DMS 273 treated with DMSO at 0.1 percent for 48 hours (cell line): ENCODE data around the gene FAM170A.

Source experiments
- DNase-seq: peaks from one replicate; lab custom pipeline; 2025; lab: John Stamatoyannopoulos, UW

The FAM170A gene, protein sequence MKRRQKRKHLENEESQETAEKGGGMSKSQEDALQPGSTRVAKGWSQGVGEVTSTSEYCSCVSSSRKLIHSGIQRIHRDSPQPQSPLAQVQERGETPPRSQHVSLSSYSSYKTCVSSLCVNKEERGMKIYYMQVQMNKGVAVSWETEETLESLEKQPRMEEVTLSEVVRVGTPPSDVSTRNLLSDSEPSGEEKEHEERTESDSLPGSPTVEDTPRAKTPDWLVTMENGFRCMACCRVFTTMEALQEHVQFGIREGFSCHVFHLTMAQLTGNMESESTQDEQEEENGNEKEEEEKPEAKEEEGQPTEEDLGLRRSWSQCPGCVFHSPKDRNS

GRCh38 chr5:119629339-119629738, at the start of gene FAM170A:
TSS of gene FAM170A (plus strand) at chr5:119629558. CDS start at chr5:119629769, 211 bp downstream.
- no peak for DNase-seq

GRCh38 chr5:119582987-119583386, 46.4 kb upstream of the FAM170A start:
- DNase-seq, result no peak

- no peak for DNase-seq
These were observed 45.7 kb upstream of the FAM170A start for GRCh38 chr5:119583684-119584083.

- DNase-seq, result no peak
These were observed 33.3 kb upstream of the FAM170A start for GRCh38 chr5:119596046-119596445.

- DNase-seq, result no peak
These were observed 31.5 kb upstream of the FAM170A start for GRCh38 chr5:119597728-119598298.

GRCh38 chr5:119613937-119614336, 15.4 kb upstream of the FAM170A start:
- DNase-seq, result no peak

- no peak for DNase-seq
These were observed 14.5 kb upstream of the FAM170A start for GRCh38 chr5:119614838-119615237.

- DNase-seq, result no peak
These were observed 3.3 kb upstream of the FAM170A start for GRCh38 chr5:119626086-119626485.

DNA sequence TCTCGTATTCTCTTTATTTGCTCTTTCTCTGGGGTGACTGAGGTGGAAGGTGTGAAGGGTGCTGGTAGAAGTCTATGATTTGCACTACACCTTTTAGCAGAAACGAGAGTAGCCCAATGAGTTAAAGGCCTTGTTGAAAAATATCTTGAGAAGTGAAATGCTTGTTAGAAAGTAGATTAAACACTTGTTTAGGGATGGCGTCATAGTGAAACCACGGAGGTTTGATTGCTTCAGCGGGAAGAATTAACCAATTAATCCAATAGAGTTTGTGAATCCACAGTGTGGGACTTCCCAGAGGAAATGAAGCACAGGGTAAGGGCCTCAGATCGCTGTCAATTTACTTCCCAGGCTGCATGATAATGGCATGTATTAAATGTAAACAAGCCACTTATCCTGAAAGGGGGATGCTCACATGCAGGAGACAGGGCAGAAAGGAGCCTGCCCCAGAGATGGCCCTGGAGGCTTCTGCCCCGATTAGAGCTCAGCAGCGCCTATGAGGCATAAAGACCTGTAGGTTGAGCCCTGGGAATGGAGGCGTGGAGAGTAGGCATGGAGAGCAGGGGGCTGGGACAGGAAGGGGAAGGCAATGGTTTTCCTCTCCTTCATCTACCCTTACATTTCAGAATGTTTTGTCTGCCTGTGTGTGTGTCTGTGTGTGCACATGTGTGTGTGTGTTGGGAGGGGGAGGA, 1.5 kb downstream of the FAM170A start:
- DNase-seq, result no peak

DNA sequence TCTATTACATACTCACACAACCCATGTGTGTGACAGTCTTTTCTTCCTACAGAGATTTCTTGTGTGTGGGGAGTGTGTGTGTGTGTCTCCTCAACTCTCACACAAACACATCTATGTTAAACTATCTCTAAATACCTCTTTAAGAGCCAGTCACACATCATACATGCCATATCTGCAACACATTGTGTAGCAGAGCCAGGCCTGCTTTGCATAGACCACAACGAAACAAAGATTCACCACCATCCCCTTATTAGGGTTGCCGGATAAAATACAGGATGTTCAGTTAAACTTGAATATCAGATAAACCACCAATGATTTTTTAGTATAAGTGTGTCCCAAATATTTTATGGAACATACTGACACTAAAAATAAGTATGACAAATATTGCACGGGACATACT, 2.3 kb downstream of the FAM170A start:
- DNase-seq, result no peak

DNA sequence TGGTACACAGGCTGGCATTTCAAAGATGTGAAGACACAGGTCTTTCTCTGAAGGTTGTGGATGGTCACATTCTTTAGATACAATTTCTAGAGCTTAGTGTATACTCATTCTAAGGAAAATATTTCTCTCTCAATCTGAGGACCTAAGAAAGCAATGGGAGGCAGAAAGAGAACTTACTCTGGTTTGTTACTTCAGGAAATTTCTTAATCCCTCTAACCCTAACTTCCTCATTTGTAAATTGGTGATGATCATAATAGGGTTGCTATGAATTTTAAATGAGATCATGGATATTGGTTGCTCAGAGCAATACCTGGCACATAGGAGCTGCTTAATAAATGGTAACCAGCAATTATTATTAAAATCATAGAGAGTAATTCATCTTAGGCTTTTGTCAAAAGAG, 22.1 kb downstream of the FAM170A start:
- no peak for DNase-seq

DNA sequence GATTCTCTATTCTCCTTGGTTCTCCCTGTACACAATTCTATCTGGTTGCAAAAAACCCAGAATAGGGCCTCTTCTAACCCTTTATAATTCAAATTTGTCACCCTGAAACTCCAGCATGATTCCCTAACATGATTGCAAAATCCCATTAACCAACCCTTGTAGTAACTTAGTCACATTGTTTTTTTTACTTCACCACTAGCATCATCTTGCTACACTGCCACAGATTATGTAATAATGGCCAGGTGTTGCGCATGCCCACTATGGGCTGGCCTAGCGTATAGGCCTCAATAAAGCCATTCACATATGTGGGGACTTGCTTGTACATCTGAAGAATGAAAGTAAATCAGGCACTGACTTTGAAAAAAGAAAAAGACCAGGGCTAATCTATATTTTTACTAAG, 25.7 kb downstream of the FAM170A start:
- no peak for DNase-seq

DNA sequence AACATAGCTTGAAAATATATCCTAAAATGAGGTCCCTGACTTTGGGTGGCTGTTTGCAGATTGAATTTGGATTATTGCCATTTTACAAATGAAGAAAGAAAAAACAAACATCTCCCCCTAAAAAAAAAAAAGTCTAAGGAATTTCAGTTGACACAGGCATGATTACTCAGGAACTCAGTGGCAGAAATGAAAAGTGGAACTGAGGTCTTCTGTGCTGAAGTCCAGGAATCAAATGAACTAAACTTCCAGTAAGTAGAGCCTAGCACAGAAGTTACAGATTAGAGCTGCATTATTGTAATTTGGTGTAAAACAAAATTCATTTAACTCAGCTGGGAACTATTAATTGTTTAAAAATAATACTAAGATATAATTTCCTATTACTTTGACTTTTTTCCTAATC, 26.7 kb downstream of the FAM170A start:
- no peak for DNase-seq

- DNase-seq, result no peak
These were observed 37.2 kb downstream of the FAM170A start for GRCh38 chr5:119666542-119666941.

GRCh38 chr5:119678351-119679028, 49.1 kb downstream of the FAM170A start:
- no peak for DNase-seq

GRCh38 chr5:119680080-119680479, 50.7 kb downstream of the FAM170A start:
- no peak for DNase-seq

GRCh38 chr5:119681734-119682133, 52.4 kb downstream of the FAM170A start:
- no peak for DNase-seq

DNA sequence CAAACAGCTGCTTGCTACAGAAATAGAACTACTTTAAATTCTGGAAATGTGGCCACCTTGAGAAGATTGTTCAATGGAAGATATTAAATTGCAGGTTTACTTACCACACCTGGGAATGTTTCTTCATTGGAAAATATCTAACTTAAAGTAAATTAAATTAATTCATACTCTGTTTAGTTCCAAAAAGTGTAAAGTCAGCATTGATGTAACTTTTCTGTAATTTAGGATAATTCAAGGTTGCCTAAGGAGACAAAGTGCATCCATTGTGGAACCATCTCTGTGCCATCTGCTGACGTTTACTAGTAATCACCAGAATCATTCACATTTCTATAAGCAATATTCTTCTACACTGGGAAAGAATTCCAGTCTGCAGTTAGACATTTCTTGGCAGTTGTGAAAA, 53.0 kb downstream of the FAM170A start:
- no peak for DNase-seq
